K562 (cell line): ENCODE data around the gene PRKACA. TPM values are rescaled to one million over a fixed set of nuclear protein-coding genes. Genes with fewer than 3 reads are reported as not detected.

Source experiments
- ATAC-seq: fragments of 200-7000 bp; cut with Tn5 transposase; 3 replicates; pipeline ENCODE4 v1.9.1; 2020; ENCODE audit warnings: moderate library complexity
- BruUV-seq: library from RNA; stranded (reverse); fragments of 400-500 nt; replicated peaks from 2 replicates; lab custom pipeline; 2021; lab: Mats Ljungman, UMichigan
- CTCF ChIA-PET: fragments of 300-600 bp; formaldehyde crosslinking; extraction: SDS; loops from one replicate; lab custom pipeline; 2021; ENCODE audit warnings: low intra/inter-chr PET ratio; lab: Yijun Ruan, JAX
- POLR2A ChIA-PET: fragments of 300-600, 350-650 bp; sonication (Branson Sonifier 250); formaldehyde crosslinking; extraction: SDS; loops from one replicate; lab custom pipeline; 2021; ENCODE audit warnings: antibody characterized with exemption, inconsistent platforms; lab: Yijun Ruan, JAX
- DNase-seq, 4 experiments: peaks; one replicate each; pipeline versions ENCODE4 v3.0.0 to v3.0.0-alpha.2; 2011 to 2018; ENCODE audit warnings: low spot score in 3 of 4, mixed read lengths in 3 of 4; ENCODE audit errors: extremely low read depth in 1 of 4
- FAIRE-seq: peaks from 2 replicates; lab custom pipeline; 2011; peaks lifted over from hg19 to GRCh38; lab: Jason Lieb, UNC
- H2AFZ ChIP-seq: 2 replicates; pipeline ENCODE4 v1.6.0; 2011; ENCODE audit warnings: low read depth, low read length, control low read depth, inconsistent platforms
- H3K27ac ChIP-seq: fragments of 200-600 bp; 3 replicates; pipeline ENCODE4 v1.8.0; 2011; ENCODE audit warnings: low read depth, mild to moderate bottlenecking, control low read depth, inconsistent platforms, low read length, moderate library complexity, mixed read lengths; ENCODE audit errors: extremely low read depth
- H3K27me3 ChIP-seq, 2 experiments: fragments of 300-600 bp in 1 of 2; 2 replicates in 1 of 2; 3 replicates in 1 of 2; pipeline versions ENCODE4 v1.6.0 to v1.8.0; 2011; ENCODE audit warnings: inconsistent platforms in 2 of 2, low read length in 2 of 2, mild to moderate bottlenecking in 1 of 2, mixed read lengths in 1 of 2, moderate library complexity in 1 of 2; ENCODE audit not compliant: control insufficient read depth in 2 of 2, insufficient read depth in 2 of 2
- H3K36me3 ChIP-seq: fragments of 300-600 bp; 3 replicates; pipeline ENCODE4 v1.8.0; 2011; ENCODE audit warnings: mild to moderate bottlenecking, low read length, inconsistent platforms; ENCODE audit not compliant: control insufficient read depth, insufficient read depth
- H3K4me1 ChIP-seq, 2 experiments: fragments of 200-600 bp in 1 of 2; replicated peaks in 1 of 2; 2 replicates in 1 of 2; 3 replicates in 1 of 2; pipeline versions ENCODE4 v1.5.1 to v1.8.0; 2011; ENCODE audit warnings: inconsistent platforms in 2 of 2, low read length in 2 of 2, mild to moderate bottlenecking in 1 of 2, mixed read lengths in 1 of 2, moderate library complexity in 1 of 2; ENCODE audit not compliant: control insufficient read depth in 2 of 2, insufficient read depth in 2 of 2
- H3K4me2 ChIP-seq: 2 replicates; pipeline ENCODE4 v1.6.1; 2011; ENCODE audit warnings: low read length, control low read depth, inconsistent platforms, mixed read lengths; ENCODE audit not compliant: insufficient read depth
- H3K4me3 ChIP-seq: fragments of 200-600 bp; sonication (generic), shearing (Covaris generic); 2 replicates; pipeline ENCODE4 v1.5.1; 2016; ENCODE audit warnings: control low read depth, inconsistent platforms
- H3K79me2 ChIP-seq: fragments of 200-600 bp; 3 replicates; pipeline ENCODE4 v1.8.0; 2011; ENCODE audit warnings: low read length, inconsistent platforms; ENCODE audit not compliant: control insufficient read depth, insufficient read depth
- H3K9ac ChIP-seq, 2 experiments: 2 replicates each; pipeline versions ENCODE4 v1.6.0 to v1.6.1; 2011; ENCODE audit warnings: low read depth in 2 of 2, low read length in 2 of 2, control low read depth in 1 of 2, inconsistent platforms in 1 of 2, mild to moderate bottlenecking in 1 of 2, mixed read lengths in 1 of 2; ENCODE audit not compliant: insufficient read depth in 1 of 2
- H3K9me1 ChIP-seq: one replicate; pipeline ENCODE4 v1.6.0; 2011; ENCODE audit warnings: inconsistent platforms, mild to moderate bottlenecking, low read length, moderate library complexity; ENCODE audit not compliant: control insufficient read depth, insufficient read depth
- H3K9me3 ChIP-seq: replicated peaks from 2 replicates; pipeline ENCODE4 v1.5.1; 2011; ENCODE audit warnings: low read depth, low read length, inconsistent platforms; ENCODE audit not compliant: control insufficient read depth, insufficient read depth
- H4K20me1 ChIP-seq: replicated peaks from 2 replicates; pipeline ENCODE4 v1.6.1; 2011; ENCODE audit warnings: low read length, inconsistent platforms, mixed read lengths; ENCODE audit not compliant: control insufficient read depth, insufficient read depth
- CHD2 ChIP-seq: IDR thresholded peaks from 2 replicates; pipeline ENCODE4 v1.6.1; 2011; ENCODE audit warnings: low read depth, low read length
- DMBX1 ChIP-seq: fragments of 250-450 bp; sonication (Bioruptor Pico); IDR thresholded peaks from 2 replicates; pipeline ENCODE4 v1.8.0; 2022; ENCODE audit warnings: inconsistent platforms, mild to moderate bottlenecking, moderate library complexity, borderline replicate concordance
- PHB ChIP-seq: fragments of 250-450 bp; sonication (Bioruptor Pico); IDR thresholded peaks from 2 replicates; pipeline ENCODE4 v1.5.0; 2021
- SAFB2 ChIP-seq: fragments of 200-400 bp; formaldehyde crosslinking; IDR thresholded peaks from 2 replicates; pipeline ENCODE4 v1.6.1; 2018; ENCODE audit warnings: borderline replicate concordance, low read length, low read depth, moderate library complexity; ENCODE audit not compliant: severe bottlenecking
- SRSF3 ChIP-seq: fragments of 200-400 bp; formaldehyde crosslinking; IDR thresholded peaks from 2 replicates; pipeline ENCODE4 v1.6.1; 2016; ENCODE audit warnings: mild to moderate bottlenecking, low read length, moderate library complexity; ENCODE audit not compliant: insufficient read depth
- ZNF212 ChIP-seq: fragments of 450-650 bp; formaldehyde crosslinking; IDR thresholded peaks from 2 replicates; pipeline ENCODE4 v1.4.0; 2020; ENCODE audit warnings: mild to moderate bottlenecking
- ZNF717 ChIP-seq: fragments of 250-450 bp; sonication (Bioruptor Pico); IDR thresholded peaks from 2 replicates; pipeline ENCODE4 v1.5.0; 2021
- WGBS: fragments of 100-300 bp; shearing (Covaris generic); methylation state at CpG from one replicate; pipeline ENCODE4 v1.1.6; 2016; ENCODE audit warnings: low coverage, mixed read lengths; ENCODE audit not compliant: insufficient coverage; ENCODE audit errors: missing lambda C conversion rate; 5-methylcytosine and 5-hydroxymethylcytosine counted together
- in situ Hi-C: fragments of 300-500 bp; cut with MboI; formaldehyde crosslinking; loops from 4 replicates; pipeline ENCODE4 v1.15.0; 2018; ENCODE audit warnings: inconsistent platforms, mixed read lengths
- intact Hi-C: fragments of 100-400 bp; cut with micrococcal nuclease; formaldehyde crosslinking; loops from 2 replicates; pipeline ENCODE4 v1.14.2; 2022
- polyA plus RNA-seq, 8 experiments: library from polyadenylated mRNA; depleted of rRNA in 4 of 8; stranded (reverse) in 5 of 8; unstranded in 3 of 8; fragments of >200 nt; fragmentation: Nextera tagmentation in 2 of 8; fragmentation: Illumina TruSeq in 1 of 8; extraction: Ambion mirVana in 2 of 8; extraction: Trizol in 1 of 8; gene quantifications; 2 replicates each; pipeline versions ENCODE4 v1.2.1 to v1.2.3, GENCODE V29; 2011 to 2014; ENCODE audit warnings: inconsistent platforms in 1 of 8, missing spikeins in 1 of 8
- total RNA-seq, 7 experiments: library from RNA; depleted of rRNA in 6 of 7; stranded (reverse); fragments of >200 nt in 6 of 7; fragmentation: Illumina TruSeq in 2 of 7; extraction: Trizol in 2 of 7; gene quantifications; 2 replicates each; pipeline versions ENCODE4 v1.2.1 to v1.2.3, GENCODE V29; 2011 to 2021; ENCODE audit warnings: low replicate concordance in 1 of 7
- TF ChIP-seq, protein P1 (sequence below), 2 experiments: fragments of 450-650 bp in 1 of 2; sonication (generic) in 1 of 2; formaldehyde crosslinking in 1 of 2; IDR thresholded peaks; 2 replicates each; pipeline versions ENCODE4 v1.7.1 to v1.9.0; 2016 to 2022; ENCODE audit warnings: inconsistent platforms in 1 of 2, mild to moderate bottlenecking in 1 of 2, missing genetic modification reagents in 1 of 2
- TF ChIP-seq, protein P2 (sequence below): sonication (generic); formaldehyde crosslinking; IDR thresholded peaks from 2 replicates; pipeline ENCODE4 v1.8.0; 2022; ENCODE audit warnings: mild to moderate bottlenecking, missing genetic modification reagents
- TF ChIP-seq, protein P3 (sequence below): fragments of 450-650 bp; IDR thresholded peaks from 2 replicates; pipeline ENCODE4 v1.6.1; 2016; ENCODE audit warnings: antibody characterized with exemption
- TF ChIP-seq, protein P4 (sequence below): fragments of 250-450 bp; sonication (Bioruptor Pico); IDR thresholded peaks from 2 replicates; pipeline ENCODE4 v1.6.1; 2021; ENCODE audit warnings: mild to moderate bottlenecking

Gene PRKACA
- total and polyA plus RNA-seq, 9 of the 15 experiments (the other 6 are each of a cell fraction or from before 2014, with no cell fraction given) = 1.2 to 63.1 (median 13.0) TPM

DNA sequence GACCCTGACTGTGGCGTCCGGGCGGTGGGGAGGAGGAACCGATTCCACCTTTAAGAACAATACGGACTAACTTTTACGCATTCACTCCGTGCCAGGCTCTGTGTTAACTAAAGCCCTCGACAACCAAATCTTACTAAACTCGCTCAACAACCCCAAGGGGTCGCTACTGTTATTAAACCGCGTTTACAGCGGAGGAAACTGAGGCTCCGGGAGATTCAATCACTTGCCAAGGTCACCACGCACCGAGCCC, 28.2 kb downstream of the PRKACA start:
- H3K27ac ChIP-seq = peak overlapping the region; percentile 59; the same call in 1 of the 3 replicates
- in situ Hi-C loops = no loop called here
- peak overlapping the region; percentile 39 to 89; a peak in 3 of 4 replicates for H3K9ac ChIP-seq
- TF ChIP-seq, protein P1, sequence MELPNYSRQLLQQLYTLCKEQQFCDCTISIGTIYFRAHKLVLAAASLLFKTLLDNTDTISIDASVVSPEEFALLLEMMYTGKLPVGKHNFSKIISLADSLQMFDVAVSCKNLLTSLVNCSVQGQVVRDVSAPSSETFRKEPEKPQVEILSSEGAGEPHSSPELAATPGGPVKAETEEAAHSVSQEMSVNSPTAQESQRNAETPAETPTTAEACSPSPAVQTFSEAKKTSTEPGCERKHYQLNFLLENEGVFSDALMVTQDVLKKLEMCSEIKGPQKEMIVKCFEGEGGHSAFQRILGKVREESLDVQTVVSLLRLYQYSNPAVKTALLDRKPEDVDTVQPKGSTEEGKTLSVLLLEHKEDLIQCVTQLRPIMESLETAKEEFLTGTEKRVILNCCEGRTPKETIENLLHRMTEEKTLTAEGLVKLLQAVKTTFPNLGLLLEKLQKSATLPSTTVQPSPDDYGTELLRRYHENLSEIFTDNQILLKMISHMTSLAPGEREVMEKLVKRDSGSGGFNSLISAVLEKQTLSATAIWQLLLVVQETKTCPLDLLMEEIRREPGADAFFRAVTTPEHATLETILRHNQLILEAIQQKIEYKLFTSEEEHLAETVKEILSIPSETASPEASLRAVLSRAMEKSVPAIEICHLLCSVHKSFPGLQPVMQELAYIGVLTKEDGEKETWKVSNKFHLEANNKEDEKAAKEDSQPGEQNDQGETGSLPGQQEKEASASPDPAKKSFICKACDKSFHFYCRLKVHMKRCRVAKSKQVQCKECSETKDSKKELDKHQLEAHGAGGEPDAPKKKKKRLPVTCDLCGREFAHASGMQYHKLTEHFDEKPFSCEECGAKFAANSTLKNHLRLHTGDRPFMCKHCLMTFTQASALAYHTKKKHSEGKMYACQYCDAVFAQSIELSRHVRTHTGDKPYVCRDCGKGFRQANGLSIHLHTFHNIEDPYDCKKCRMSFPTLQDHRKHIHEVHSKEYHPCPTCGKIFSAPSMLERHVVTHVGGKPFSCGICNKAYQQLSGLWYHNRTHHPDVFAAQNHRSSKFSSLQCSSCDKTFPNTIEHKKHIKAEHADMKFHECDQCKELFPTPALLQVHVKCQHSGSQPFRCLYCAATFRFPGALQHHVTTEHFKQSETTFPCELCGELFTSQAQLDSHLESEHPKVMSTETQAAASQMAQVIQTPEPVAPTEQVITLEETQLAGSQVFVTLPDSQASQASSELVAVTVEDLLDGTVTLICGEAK (IDR thresholded peaks at IDR 0.05) = 0 out of 2 replicates have a peak, but pooled peaks have one; percentile 25
- TF ChIP-seq, protein P1 (CRISPR knock-in tag; IDR thresholded peaks at IDR 0.05) = no peak
- TF ChIP-seq ZNF212 (CRISPR knock-in tag) (no peak), CHD2 (no peak), ZNF717 (CRISPR knock-in tag) (no peak), SRSF3 (no peak), DMBX1 (CRISPR knock-in tag) (no peak), PHB (CRISPR knock-in tag) (no peak), SAFB2 (no peak)
- TF ChIP-seq, protein P2, sequence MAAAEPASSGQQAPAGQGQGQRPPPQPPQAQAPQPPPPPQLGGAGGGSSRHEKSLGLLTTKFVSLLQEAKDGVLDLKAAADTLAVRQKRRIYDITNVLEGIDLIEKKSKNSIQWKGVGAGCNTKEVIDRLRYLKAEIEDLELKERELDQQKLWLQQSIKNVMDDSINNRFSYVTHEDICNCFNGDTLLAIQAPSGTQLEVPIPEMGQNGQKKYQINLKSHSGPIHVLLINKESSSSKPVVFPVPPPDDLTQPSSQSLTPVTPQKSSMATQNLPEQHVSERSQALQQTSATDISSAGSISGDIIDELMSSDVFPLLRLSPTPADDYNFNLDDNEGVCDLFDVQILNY (CRISPR knock-in tag) = no peak
- TF ChIP-seq, protein P3, sequence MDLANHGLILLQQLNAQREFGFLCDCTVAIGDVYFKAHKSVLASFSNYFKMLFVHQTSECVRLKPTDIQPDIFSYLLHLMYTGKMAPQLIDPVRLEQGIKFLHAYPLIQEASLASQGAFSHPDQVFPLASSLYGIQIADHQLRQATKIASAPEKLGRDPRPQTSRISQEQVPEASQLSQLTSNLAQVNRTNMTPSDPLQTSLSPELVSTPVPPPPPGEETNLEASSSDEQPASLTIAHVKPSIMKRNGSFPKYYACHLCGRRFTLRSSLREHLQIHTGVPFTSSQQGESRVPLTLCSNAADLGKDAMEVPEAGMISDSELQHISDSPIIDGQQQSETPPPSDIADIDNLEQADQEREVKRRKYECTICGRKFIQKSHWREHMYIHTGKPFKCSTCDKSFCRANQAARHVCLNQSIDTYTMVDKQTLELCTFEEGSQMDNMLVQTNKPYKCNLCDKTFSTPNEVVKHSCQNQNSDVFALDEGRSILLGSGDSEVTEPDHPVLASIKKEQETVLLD = 0 out of 2 replicates have a peak, but pooled peaks have one; percentile 12
- TF ChIP-seq, protein P4, sequence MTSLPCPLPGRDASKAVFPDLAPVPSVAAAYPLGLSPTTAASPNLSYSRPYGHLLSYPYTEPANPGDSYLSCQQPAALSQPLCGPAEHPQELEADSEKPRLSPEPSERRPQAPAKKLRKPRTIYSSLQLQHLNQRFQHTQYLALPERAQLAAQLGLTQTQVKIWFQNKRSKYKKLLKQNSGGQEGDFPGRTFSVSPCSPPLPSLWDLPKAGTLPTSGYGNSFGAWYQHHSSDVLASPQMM (CRISPR knock-in tag) = no peak

More for the DNA sequence above, 28.2 kb downstream of the PRKACA start:
- FAIRE-seq = no peak
- WGBS = 17% methylated on average over 14 of the region's 16 CpGs
- no peak for ATAC-seq
- H3K9me3 ChIP-seq = peaks cover 10% of the 10 kb centered on the region
- ChIA-PET CTCF (interaction anchor here (0.6 to 1.0 kb wide), 3 partner anchors 16 to 210 kb away, joined by 3 to 5 read pairs (median 3); no protein-coding TSS in a partner anchor), POLR2A (no interaction called here)
- H2AFZ ChIP-seq = no peak overlapping the region
- H3K4me1 ChIP-seq = peaks cover 11 to 39% of the 10 kb centered on the region in 2 experiments; a peak in 3 of 5 replicates
- peak overlapping the region; percentile 63 for H3K4me3 ChIP-seq
- no peaks in the 10 kb centered on the region for H4K20me1 ChIP-seq
- no peaks in the 10 kb centered on the region for H3K9me1 ChIP-seq
- peaks cover 13% of the 10 kb centered on the region for H3K79me2 ChIP-seq
- BruUV-seq = no TSS peak
- peaks cover 22% of the 10 kb centered on the region; the same call in 2 of the 3 replicates for H3K36me3 ChIP-seq
- intact Hi-C loops = no loop called here
- peak overlapping the region; percentile 50 for H3K4me2 ChIP-seq
- no peak for DNase-seq
- H3K27me3 ChIP-seq = no peaks in the 10 kb centered on the region
